ENCODE results near the gene PDE4B. TPM values are rescaled to one million over a fixed set of nuclear protein-coding genes. Genes with fewer than 3 reads are reported as not detected.
"Not testable (repeated sequence)": the region's sequence is repeated elsewhere in the genome, so short reads cannot be mapped to it uniquely, and the experiment has no call there.

Gene PDE4B
- total RNA-seq, 4 donors from 2014 or later: 0.08 to 6.7 (median 3.4) TPM

DNA sequence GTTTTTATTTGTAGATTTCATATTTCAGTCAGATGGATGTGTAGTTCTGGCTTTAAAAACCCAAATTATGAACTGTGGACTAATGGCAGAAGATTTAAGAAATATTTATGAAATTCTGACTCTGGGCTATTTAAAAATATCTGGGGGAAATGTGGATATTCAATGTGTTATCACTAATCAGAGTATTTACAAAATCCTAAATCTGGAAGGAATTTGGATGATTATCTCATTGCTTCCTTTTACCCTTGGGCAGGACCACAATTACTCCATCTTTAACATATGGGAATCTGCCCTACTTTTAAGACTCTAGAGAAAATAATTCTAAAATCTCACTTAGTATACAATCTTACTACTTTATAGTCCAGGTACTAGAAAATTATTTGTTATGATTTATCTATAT lies 203.2 kb downstream of the PDE4B start:
- no peak for DNase-seq
- no peaks in the 10 kb centered on the region for H3K4me1 ChIP-seq
- no peaks in the 10 kb centered on the region for H3K36me3 ChIP-seq
- no peak overlapping the region for H3K27ac ChIP-seq
- H3K4me3 ChIP-seq: no peak overlapping the region
- H3K27me3 ChIP-seq: no peaks in the 10 kb centered on the region
- no peaks in the 10 kb centered on the region for H3K9me3 ChIP-seq
- intact Hi-C loops (cut with DNase I): no loop called here
- TF ChIP-seq, protein P1, sequence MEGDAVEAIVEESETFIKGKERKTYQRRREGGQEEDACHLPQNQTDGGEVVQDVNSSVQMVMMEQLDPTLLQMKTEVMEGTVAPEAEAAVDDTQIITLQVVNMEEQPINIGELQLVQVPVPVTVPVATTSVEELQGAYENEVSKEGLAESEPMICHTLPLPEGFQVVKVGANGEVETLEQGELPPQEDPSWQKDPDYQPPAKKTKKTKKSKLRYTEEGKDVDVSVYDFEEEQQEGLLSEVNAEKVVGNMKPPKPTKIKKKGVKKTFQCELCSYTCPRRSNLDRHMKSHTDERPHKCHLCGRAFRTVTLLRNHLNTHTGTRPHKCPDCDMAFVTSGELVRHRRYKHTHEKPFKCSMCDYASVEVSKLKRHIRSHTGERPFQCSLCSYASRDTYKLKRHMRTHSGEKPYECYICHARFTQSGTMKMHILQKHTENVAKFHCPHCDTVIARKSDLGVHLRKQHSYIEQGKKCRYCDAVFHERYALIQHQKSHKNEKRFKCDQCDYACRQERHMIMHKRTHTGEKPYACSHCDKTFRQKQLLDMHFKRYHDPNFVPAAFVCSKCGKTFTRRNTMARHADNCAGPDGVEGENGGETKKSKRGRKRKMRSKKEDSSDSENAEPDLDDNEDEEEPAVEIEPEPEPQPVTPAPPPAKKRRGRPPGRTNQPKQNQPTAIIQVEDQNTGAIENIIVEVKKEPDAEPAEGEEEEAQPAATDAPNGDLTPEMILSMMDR (IDR thresholded peaks at IDR 0.05): no peak
- no peak for TF ChIP-seq POLR2A (IDR thresholded peaks at IDR 0.05)

DNA sequence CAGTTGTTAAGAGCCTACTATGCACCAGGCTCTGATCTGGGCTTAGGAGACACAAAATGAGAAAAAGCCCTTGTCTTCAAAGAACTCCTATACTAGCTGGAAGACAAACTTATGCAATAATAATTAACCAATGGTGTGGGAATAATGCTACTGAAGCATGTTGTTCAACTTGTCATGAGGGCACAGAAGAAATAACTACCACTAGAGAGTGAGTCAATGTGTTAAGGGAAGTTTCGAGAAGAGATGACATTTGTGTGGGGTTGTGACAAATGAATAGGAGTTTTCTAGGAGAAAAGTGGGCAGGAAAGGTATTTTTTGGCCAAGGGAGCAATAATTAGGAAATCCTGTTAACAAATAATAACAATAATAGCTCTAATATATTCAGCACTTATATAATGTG lies 205.0 kb downstream of the PDE4B start:
- no peaks in the 10 kb centered on the region for H3K27me3 ChIP-seq
- no peak for DNase-seq
- 54 to 71% methylated on average over 1 of the region's 1 CpG for WGBS, 2 donors
- intact Hi-C loops (cut with DNase I): no loop called here
- no peak for TF ChIP-seq POLR2A (IDR thresholded peaks at IDR 0.05)
- TF ChIP-seq, protein P1 (IDR thresholded peaks at IDR 0.05): no peak
- no peak overlapping the region for H3K4me3 ChIP-seq
- no peak overlapping the region for H3K27ac ChIP-seq
- no peaks in the 10 kb centered on the region for H3K9me3 ChIP-seq
- no peaks in the 10 kb centered on the region for H3K4me1 ChIP-seq
- no peaks in the 10 kb centered on the region for H3K36me3 ChIP-seq

DNA sequence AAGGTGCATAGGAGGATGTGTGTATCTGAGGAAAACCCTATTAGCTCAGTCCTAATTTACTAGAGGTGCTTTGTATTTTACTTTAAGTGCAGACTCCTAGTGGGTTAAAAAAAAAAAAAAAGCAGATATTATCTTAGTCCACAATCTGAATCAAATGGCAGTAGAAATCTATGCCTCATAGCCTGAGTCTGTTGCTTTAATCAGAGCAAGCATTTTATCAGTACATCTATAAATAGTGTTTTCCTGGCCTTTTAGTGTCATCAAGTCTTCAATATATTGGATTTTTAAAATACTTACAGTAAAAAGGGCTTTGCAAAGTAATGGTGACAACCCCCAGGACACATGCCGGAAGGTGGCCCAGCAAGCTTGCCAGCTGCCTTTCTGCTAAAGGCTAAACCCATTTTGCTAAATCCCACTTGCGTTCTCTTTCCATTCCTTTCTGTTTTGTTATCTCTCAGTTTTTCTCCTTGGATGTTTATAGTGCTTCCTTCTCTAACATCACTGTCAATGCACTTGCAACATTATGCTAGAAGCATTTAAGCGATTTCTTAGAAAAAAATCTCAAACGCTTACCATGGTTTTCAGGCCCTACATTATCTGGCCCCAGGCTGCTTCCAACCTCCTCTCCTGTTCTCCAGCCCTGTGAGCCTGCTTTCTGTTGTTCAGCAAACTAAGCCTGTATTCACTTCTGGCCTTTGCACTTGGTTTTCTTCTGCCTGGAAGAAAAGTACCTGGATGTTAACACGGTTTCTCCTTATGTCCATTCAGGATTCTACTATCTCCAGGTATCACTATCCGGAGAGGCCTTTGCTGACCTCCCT lies 206.3 kb downstream of the PDE4B start:
- intact Hi-C loops (cut with DNase I): no loop called here
- DNase-seq: no peak
- no peak overlapping the region for H3K27ac ChIP-seq
- H3K9me3 ChIP-seq: no peaks in the 10 kb centered on the region
- 82 to 84% methylated on average over 6 of the region's 6 CpGs for WGBS, 2 donors
- no peak overlapping the region for H3K4me3 ChIP-seq
- H3K36me3 ChIP-seq: no peaks in the 10 kb centered on the region
- TF ChIP-seq, protein P1 (IDR thresholded peaks at IDR 0.05): no peak
- TF ChIP-seq POLR2A (IDR thresholded peaks at IDR 0.05): no peak
- no peaks in the 10 kb centered on the region for H3K4me1 ChIP-seq
- H3K27me3 ChIP-seq: no peaks in the 10 kb centered on the region

DNA sequence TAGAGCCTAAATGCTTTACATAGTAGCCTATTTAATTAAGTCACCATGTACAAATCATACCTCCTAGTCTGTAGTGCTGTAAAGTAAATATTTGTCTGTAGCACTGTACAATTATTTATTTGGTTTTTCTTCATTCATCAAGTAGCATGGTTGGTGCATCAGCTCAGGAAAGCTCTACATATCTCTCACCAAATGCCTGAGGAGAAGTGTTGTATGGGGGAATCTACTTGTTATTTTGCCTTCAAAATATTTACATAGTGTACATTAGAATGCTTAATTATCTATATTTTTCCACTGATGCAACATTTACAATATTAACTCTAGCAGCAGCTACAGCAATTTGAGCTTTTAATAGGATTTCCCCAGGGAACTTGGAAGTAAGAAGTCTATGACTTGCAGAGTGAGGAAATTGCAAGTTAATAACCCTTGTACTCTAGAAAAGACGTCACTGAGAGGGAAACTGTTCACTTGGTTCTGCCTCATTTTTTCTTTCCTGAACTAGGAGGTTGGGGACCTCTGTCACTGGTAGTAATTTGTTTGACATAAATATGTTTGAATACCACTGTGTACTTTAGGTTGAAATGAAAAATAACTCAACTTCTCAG lies 207.4 kb downstream of the PDE4B start:
- Histone ChIP-seq H3K27ac (no peak overlapping the region), H3K27me3 (no peaks in the 10 kb centered on the region), H3K36me3 (no peaks in the 10 kb centered on the region), H3K4me3 (no peak overlapping the region), H3K9me3 (no peaks in the 10 kb centered on the region), H3K4me1 (no peaks in the 10 kb centered on the region)
- no peak for DNase-seq
- intact Hi-C loops (cut with DNase I): no loop called here
- WGBS, 2 donors: 11 to 29% methylated on average over 1 of the region's 1 CpG
- TF ChIP-seq, protein P1 (IDR thresholded peaks at IDR 0.05): no peak
- no peak for TF ChIP-seq POLR2A (IDR thresholded peaks at IDR 0.05)

DNA sequence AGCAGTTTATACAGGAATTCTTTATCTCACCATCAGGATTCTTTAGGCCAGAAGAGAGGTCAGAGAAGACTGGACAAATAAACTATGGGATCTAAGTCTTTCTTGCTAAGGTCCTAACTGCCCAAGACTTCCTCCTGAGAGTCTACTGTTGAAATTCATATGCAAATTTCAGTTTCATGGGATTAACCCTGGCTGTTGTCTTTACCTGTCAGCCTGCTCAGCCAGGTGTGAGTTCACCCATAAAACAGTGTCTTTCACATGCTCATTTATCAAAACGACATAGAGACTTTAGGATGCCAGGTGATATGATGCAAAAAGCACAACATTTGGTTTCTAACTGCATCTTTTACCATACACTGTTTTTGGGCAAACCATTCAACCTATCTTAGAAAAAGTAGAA lies 211.0 kb downstream of the PDE4B start:
- 0 to 15% methylated on average over 1 of the region's 1 CpG for WGBS, 2 donors
- H3K9me3 ChIP-seq: no peaks in the 10 kb centered on the region
- no peak overlapping the region for H3K27ac ChIP-seq
- H3K4me3 ChIP-seq: no peak overlapping the region
- DNase-seq: no peak
- TF ChIP-seq, protein P1 (IDR thresholded peaks at IDR 0.05): no peak
- TF ChIP-seq POLR2A (IDR thresholded peaks at IDR 0.05): no peak
- H3K4me1 ChIP-seq: no peaks in the 10 kb centered on the region
- no peaks in the 10 kb centered on the region for H3K27me3 ChIP-seq
- intact Hi-C loops (cut with DNase I): no loop called here
- H3K36me3 ChIP-seq: no peaks in the 10 kb centered on the region

DNA sequence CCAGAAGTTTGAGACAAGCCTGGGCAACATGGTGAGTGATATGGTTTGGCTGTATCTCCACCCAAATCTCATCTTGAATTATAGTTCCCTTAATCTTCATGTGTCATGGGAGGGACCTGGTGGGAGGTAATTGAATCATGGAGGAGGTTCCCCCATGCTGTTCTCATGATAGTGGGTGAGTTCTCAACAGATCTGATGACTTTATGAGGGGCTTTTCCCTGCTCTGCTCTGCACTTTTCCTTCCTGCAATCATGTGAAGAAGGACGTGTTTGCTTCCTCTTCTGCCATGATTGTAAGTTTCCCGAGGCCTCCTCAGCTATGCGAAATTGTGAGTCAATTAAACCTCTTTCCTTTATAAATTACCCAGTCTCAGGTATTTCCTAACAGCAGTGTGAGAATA lies 213.8 kb downstream of the PDE4B start:
- H3K27ac ChIP-seq; H3K9me3 ChIP-seq; H3K4me3 ChIP-seq; DNase-seq; H3K4me1 ChIP-seq; H3K27me3 ChIP-seq; intact Hi-C loops (cut with DNase I); H3K36me3 ChIP-seq: not testable (repeated sequence)
- 62% methylated on average over 3 of the region's 3 CpGs for WGBS, 2 donors

Data from esophagus squamous epithelium (tissue), 5 donors.